Measurements from ENCODE around the gene TMEM89. TPM values are rescaled to one million over a fixed set of nuclear protein-coding genes. Genes with fewer than 3 reads are reported as not detected.

Gene TMEM89, protein sequence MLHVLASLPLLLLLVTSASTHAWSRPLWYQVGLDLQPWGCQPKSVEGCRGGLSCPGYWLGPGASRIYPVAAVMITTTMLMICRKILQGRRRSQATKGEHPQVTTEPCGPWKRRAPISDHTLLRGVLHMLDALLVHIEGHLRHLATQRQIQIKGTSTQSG
- polyA plus RNA-seq (not detected in 3 replicates), polyA minus RNA-seq (not detected in 3 replicates)
- not detected for polyA plus RNA-seq (2011; ENCODE audit: low read depth)
- not detected in 2 replicates for polyA plus RNA-seq (2011; cell fraction: cytosol; rRNA removed)
- polyA plus RNA-seq (2011; cell fraction: nucleus; rRNA removed): not detected in 2 replicates
- not detected in 2 replicates for polyA plus RNA-seq (2012; ENCODE audit: low replicate concordance)
- not detected for polyA minus RNA-seq (2011; cell fraction: cytosol; rRNA and poly(A)+ RNA removed)
- polyA minus RNA-seq (2011; cell fraction: nucleus; rRNA and poly(A)+ RNA removed): not detected in 2 replicates

DNA sequence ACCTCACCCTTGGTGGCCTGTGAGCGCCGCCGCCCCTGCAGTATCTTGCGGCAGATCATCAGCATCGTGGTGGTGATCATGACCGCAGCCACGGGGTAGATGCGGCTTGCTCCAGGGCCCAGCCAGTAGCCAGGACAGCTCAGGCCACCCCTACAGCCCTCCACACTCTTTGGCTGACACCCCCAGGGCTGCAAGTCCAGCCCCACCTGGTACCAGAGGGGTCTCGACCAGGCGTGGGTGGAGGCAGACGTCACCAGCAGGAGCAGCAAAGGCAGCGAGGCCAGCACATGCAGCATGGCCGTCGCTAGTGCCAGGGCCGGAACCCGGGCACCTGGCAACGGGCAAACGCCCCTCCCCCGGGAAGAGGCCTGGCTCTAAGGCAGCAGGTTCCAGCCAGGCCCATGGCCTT is at the start of gene TMEM89:
TSS of gene TMEM89 (minus strand) at position 309 of the 409 bp plus-strand sequence. CDS start at position 296, 13 bp downstream.
- FAIRE-seq: no peak
- H3K9me3 ChIP-seq (ENCODE audit: control insufficient read depth, low read depth, low read length): peaks cover 6% of the 10 kb centered on the region
- dilution Hi-C loops (cut with MboI; ENCODE audit: extremely low pct_ligation_motif_present, low sequenced_read_pairs): no loop called here

GRCh38 chr3:48664929-48665328 is 43.4 kb upstream of the TMEM89 start:
- no peak overlapping the region for H3K9ac ChIP-seq (ENCODE audit: control insufficient read depth, extremely low read depth, insufficient read depth, low read length)
- DNase-seq (ENCODE audit: low read depth, low spot score) (no peak), FAIRE-seq (no peak)
- H4K20me1 ChIP-seq (ENCODE audit: control insufficient read depth, extremely low read depth, insufficient read depth, low read length): no peaks in the 10 kb centered on the region
- no peaks in the 10 kb centered on the region for H3K79me2 ChIP-seq (ENCODE audit: control insufficient read depth, insufficient read depth, low read length)
- no peak overlapping the region for H2AFZ ChIP-seq (ENCODE audit: control insufficient read depth, low read length)
- dilution Hi-C loops (cut with MboI; ENCODE audit: extremely low pct_ligation_motif_present, low sequenced_read_pairs): no loop called here
- no peak overlapping the region for H3K4me3 ChIP-seq (ENCODE audit: control insufficient read depth in 2 of 3, extremely low read depth in 1 of 3, insufficient read depth in 2 of 3, low read depth in 1 of 3, low read length in 3 of 3)
- H3K27ac ChIP-seq (ENCODE audit: control insufficient read depth, insufficient read depth, low read length): no peak overlapping the region
- H3K9me3 ChIP-seq (ENCODE audit: control insufficient read depth, low read depth, low read length): no peaks in the 10 kb centered on the region
- peaks cover 15% of the 10 kb centered on the region for H3K27me3 ChIP-seq (ENCODE audit: control insufficient read depth, extremely low read depth, insufficient read depth, low read length)
- H3K4me1 ChIP-seq (ENCODE audit: control insufficient read depth, extremely low read depth, insufficient read depth, low read length): peaks cover 5% of the 10 kb centered on the region
- H3K9me1 ChIP-seq (ENCODE audit: control insufficient read depth, extremely low read depth, insufficient read depth, low read length): no peaks in the 10 kb centered on the region
- no peak for TF ChIP-seq EZH2 (IDR thresholded peaks at IDR 0.05; ENCODE audit: low read length)
- TF ChIP-seq, protein P1, sequence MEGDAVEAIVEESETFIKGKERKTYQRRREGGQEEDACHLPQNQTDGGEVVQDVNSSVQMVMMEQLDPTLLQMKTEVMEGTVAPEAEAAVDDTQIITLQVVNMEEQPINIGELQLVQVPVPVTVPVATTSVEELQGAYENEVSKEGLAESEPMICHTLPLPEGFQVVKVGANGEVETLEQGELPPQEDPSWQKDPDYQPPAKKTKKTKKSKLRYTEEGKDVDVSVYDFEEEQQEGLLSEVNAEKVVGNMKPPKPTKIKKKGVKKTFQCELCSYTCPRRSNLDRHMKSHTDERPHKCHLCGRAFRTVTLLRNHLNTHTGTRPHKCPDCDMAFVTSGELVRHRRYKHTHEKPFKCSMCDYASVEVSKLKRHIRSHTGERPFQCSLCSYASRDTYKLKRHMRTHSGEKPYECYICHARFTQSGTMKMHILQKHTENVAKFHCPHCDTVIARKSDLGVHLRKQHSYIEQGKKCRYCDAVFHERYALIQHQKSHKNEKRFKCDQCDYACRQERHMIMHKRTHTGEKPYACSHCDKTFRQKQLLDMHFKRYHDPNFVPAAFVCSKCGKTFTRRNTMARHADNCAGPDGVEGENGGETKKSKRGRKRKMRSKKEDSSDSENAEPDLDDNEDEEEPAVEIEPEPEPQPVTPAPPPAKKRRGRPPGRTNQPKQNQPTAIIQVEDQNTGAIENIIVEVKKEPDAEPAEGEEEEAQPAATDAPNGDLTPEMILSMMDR (optimal IDR thresholded peaks at IDR 0.05 in 1 of 3, IDR thresholded peaks at IDR 0.05 in 1 of 3, conservative IDR thresholded peaks at IDR 0.05 in 1 of 3; ENCODE audit: extremely low read depth in 1 of 3, insufficient read depth in 2 of 3, low read length in 3 of 3): no peak
- no peak overlapping the region for H3K4me2 ChIP-seq (ENCODE audit: control insufficient read depth, extremely low read depth, insufficient read depth, low read depth, low read length)
- no peaks in the 10 kb centered on the region for H3K36me3 ChIP-seq (ENCODE audit: control insufficient read depth in 2 of 2, extremely low read depth in 1 of 2, insufficient read depth in 2 of 2, low read length in 2 of 2)

More for the DNA sequence above, at the start of gene TMEM89:
- Histone ChIP-seq H3K9ac (ENCODE audit: control insufficient read depth, extremely low read depth, insufficient read depth, low read length) (no peak within 1 kb of the TSS), H3K27ac (ENCODE audit: control insufficient read depth, insufficient read depth, low read length) (no peak within 1 kb of the TSS), H3K36me3 (ENCODE audit: control insufficient read depth in 2 of 2, extremely low read depth in 1 of 2, insufficient read depth in 2 of 2, low read length in 2 of 2) (peaks cover 9 to 13% of the 10 kb centered on the region in 2 experiments), H3K9me1 (ENCODE audit: control insufficient read depth, extremely low read depth, insufficient read depth, low read length) (no peaks in the 10 kb centered on the region), H3K4me3 (ENCODE audit: control insufficient read depth in 2 of 3, extremely low read depth in 1 of 3, insufficient read depth in 2 of 3, low read depth in 1 of 3, low read length in 3 of 3) (no peak within 1 kb of the TSS), H3K4me1 (ENCODE audit: control insufficient read depth, extremely low read depth, insufficient read depth, low read length) (no peaks in the 10 kb centered on the region), H3K4me2 (ENCODE audit: control insufficient read depth, extremely low read depth, insufficient read depth, low read depth, low read length) (no peak within 1 kb of the TSS), H3K27me3 (ENCODE audit: control insufficient read depth, extremely low read depth, insufficient read depth, low read length) (no peaks in the 10 kb centered on the region), H2AFZ (ENCODE audit: control insufficient read depth, low read length) (no peak within 1 kb of the TSS), H4K20me1 (ENCODE audit: control insufficient read depth, extremely low read depth, insufficient read depth, low read length) (no peaks in the 10 kb centered on the region), H3K79me2 (ENCODE audit: control insufficient read depth, insufficient read depth, low read length) (no peaks in the 10 kb centered on the region)
- TF ChIP-seq EZH2 (IDR thresholded peaks at IDR 0.05; ENCODE audit: low read length): no peak
- TF ChIP-seq, protein P1 (optimal IDR thresholded peaks at IDR 0.05 in 1 of 3, IDR thresholded peaks at IDR 0.05 in 1 of 3, conservative IDR thresholded peaks at IDR 0.05 in 1 of 3; ENCODE audit: extremely low read depth in 1 of 3, insufficient read depth in 2 of 3, low read length in 3 of 3): no peak
- no peak for DNase-seq (ENCODE audit: low read depth, low spot score)
